ENCODE data around the gene WWOX. TPM values are rescaled to one million over a fixed set of nuclear protein-coding genes. Genes with fewer than 3 reads are reported as not detected.

The WWOX gene
- total RNA-seq, 3 donors from 2014 or later (not counting 1 experiment from before 2014, with no cell fraction given) = 21.0 to 29.8 (median 27.0) TPM

GRCh38 chr16:78102865-78103264 lies 3.4 kb downstream of the WWOX start:
- no peak for TF ChIP-seq CTCF (IDR thresholded peaks at IDR 0.05)
- Mint-ChIP-seq H3K4me1 (peaks cover 12 to 26% of the 10 kb centered on the region in 2 donors), H3K27me3 (ENCODE audit: low read depth in 2 of 2) (no peaks in the 10 kb centered on the region), H3K4me3 (no peak overlapping the region), H3K27ac (no peak overlapping the region), H3K9me3 (no peaks in the 10 kb centered on the region), H3K36me3 (no peaks in the 10 kb centered on the region)
- no peak overlapping the region for H3K4me3 ChIP-seq (ENCODE audit: low read length)
- H3K9me3 ChIP-seq (ENCODE audit: control insufficient read depth, insufficient read depth, low read length) = no peaks in the 10 kb centered on the region
- peaks cover 11% of the 10 kb centered on the region for H3K4me1 ChIP-seq (ENCODE audit: control insufficient read depth, insufficient read depth, low read length)
- ATAC-seq = no peak
- no peaks in the 10 kb centered on the region for H3K36me3 ChIP-seq (ENCODE audit: control insufficient read depth, insufficient read depth, low read length)
- H3K27ac ChIP-seq (ENCODE audit: low read length) = no peak overlapping the region
- H3K27me3 ChIP-seq (ENCODE audit: control insufficient read depth, insufficient read depth, low read length) = no peaks in the 10 kb centered on the region
- no peak for DNase-seq
- 85% methylated on average over 11 of the region's 11 CpGs for WGBS (ENCODE audit: insufficient coverage)
- intact Hi-C loops (cut with micrococcal nuclease) = no loop called here

GRCh38 chr16:78105517-78105916 lies 6.1 kb downstream of the WWOX start:
- intact Hi-C loops (cut with micrococcal nuclease) = no loop called here

GRCh38 chr16:78106686-78107085 lies 7.2 kb downstream of the WWOX start:
- no peaks in the 10 kb centered on the region for H3K27me3 ChIP-seq (ENCODE audit: control insufficient read depth, insufficient read depth, low read length)
- WGBS (ENCODE audit: insufficient coverage) = 92% methylated on average over 7 of the region's 8 CpGs
- no peak for TF ChIP-seq CTCF (IDR thresholded peaks at IDR 0.05)
- H3K4me3 ChIP-seq (ENCODE audit: low read length) = no peak overlapping the region
- Mint-ChIP-seq H3K4me3 (no peak overlapping the region), H3K36me3 (no peaks in the 10 kb centered on the region), H3K4me1 (peaks cover 0 to 5% of the 10 kb centered on the region in 2 donors), H3K9me3 (no peaks in the 10 kb centered on the region), H3K27me3 (ENCODE audit: low read depth in 2 of 2) (no peaks in the 10 kb centered on the region), H3K27ac (no peak overlapping the region)
- H3K9me3 ChIP-seq (ENCODE audit: control insufficient read depth, insufficient read depth, low read length) = no peaks in the 10 kb centered on the region
- no peak overlapping the region for H3K27ac ChIP-seq (ENCODE audit: low read length)
- H3K4me1 ChIP-seq (ENCODE audit: control insufficient read depth, insufficient read depth, low read length) = no peaks in the 10 kb centered on the region
- no peak for ATAC-seq
- peaks cover 5% of the 10 kb centered on the region for H3K36me3 ChIP-seq (ENCODE audit: control insufficient read depth, insufficient read depth, low read length)
- intact Hi-C loops (cut with micrococcal nuclease) = no loop called here
- DNase-seq = no peak

More at GRCh38 chr16:78105517-78105916, 6.1 kb downstream of the WWOX start:
- no peaks in the 10 kb centered on the region for H3K9me3 Mint-ChIP-seq
- H3K27ac Mint-ChIP-seq = no peak overlapping the region
- no peak overlapping the region for H3K4me3 Mint-ChIP-seq
- ATAC-seq (no peak), DNase-seq (no peak)
- no peaks in the 10 kb centered on the region for H3K27me3 Mint-ChIP-seq (ENCODE audit: low read depth in 2 of 2)
- H3K36me3 Mint-ChIP-seq = no peaks in the 10 kb centered on the region
- peaks cover 0 to 10% of the 10 kb centered on the region in 2 donors for H3K4me1 Mint-ChIP-seq
- Histone ChIP-seq H3K4me3 (ENCODE audit: low read length) (no peak overlapping the region), H3K27me3 (ENCODE audit: control insufficient read depth, insufficient read depth, low read length) (no peaks in the 10 kb centered on the region), H3K36me3 (ENCODE audit: control insufficient read depth, insufficient read depth, low read length) (peaks cover 4% of the 10 kb centered on the region), H3K4me1 (ENCODE audit: control insufficient read depth, insufficient read depth, low read length) (peaks cover under 1% of the 10 kb centered on the region), H3K9me3 (ENCODE audit: control insufficient read depth, insufficient read depth, low read length) (no peaks in the 10 kb centered on the region), H3K27ac (ENCODE audit: low read length) (no peak overlapping the region)
- TF ChIP-seq CTCF (IDR thresholded peaks at IDR 0.05) = no peak
- WGBS (ENCODE audit: insufficient coverage) = 96% methylated on average over 4 of the region's 4 CpGs

- H3K4me3 ChIP-seq (ENCODE audit: low read length) = no peak overlapping the region
- no peak overlapping the region for H3K4me3 Mint-ChIP-seq
- H3K27me3 ChIP-seq (ENCODE audit: control insufficient read depth, insufficient read depth, low read length) = no peaks in the 10 kb centered on the region
- no peaks in the 10 kb centered on the region for H3K9me3 Mint-ChIP-seq
- DNase-seq (no peak), ATAC-seq (no peak)
- 94% methylated on average over 5 of the region's 5 CpGs for WGBS (ENCODE audit: insufficient coverage)
- no peak for TF ChIP-seq CTCF (IDR thresholded peaks at IDR 0.05)
- H3K36me3 Mint-ChIP-seq = no peaks in the 10 kb centered on the region
- H3K27ac ChIP-seq (ENCODE audit: low read length) = no peak overlapping the region
- H3K27ac Mint-ChIP-seq = no peak overlapping the region
- no peaks in the 10 kb centered on the region for H3K4me1 Mint-ChIP-seq
- no peaks in the 10 kb centered on the region for H3K27me3 Mint-ChIP-seq (ENCODE audit: low read depth in 2 of 2)
- H3K9me3 ChIP-seq (ENCODE audit: control insufficient read depth, insufficient read depth, low read length) = no peaks in the 10 kb centered on the region
- peaks cover 7% of the 10 kb centered on the region for H3K36me3 ChIP-seq (ENCODE audit: control insufficient read depth, insufficient read depth, low read length)
- intact Hi-C loops (cut with micrococcal nuclease) = no loop called here
- no peaks in the 10 kb centered on the region for H3K4me1 ChIP-seq (ENCODE audit: control insufficient read depth, insufficient read depth, low read length)
These were observed 9.0 kb downstream of the WWOX start for GRCh38 chr16:78108451-78108850.

All from natural killer cell (primary cell).